GM21529 (cell line): ENCODE measurements around the gene SRD5A1.
A peak's percentile ranks its signal among the peaks of the same experiment; 100 is the strongest.

ENCODE experiments used
- ATAC-seq: cut with Tn5 transposase; IDR thresholded peaks from one replicate; pipeline ENCODE4 v1.9.1; 2021; ENCODE audit not compliant: unreplicated experiment

SRD5A1 gene

DNA sequence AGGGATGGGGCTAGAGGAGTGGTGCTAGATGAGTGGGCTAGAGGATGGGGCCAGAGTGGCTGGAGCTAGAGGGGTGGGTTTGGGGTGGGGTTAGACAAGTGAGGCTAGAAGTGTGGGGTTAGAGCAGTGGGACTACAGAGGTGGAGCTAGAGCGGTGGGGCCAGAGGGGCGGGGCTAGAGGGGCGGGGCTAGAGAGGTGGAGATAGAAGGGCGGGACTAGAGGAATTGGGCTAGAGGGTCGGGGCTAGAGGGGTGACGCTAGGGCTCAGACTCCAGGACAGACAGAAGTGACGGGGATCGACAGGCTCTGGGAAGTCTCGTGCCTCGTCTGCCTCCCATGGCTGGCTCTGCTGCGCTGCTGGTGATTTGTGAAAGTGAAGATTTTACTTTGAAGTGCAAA, 49.0 kb downstream of the SRD5A1 start:
- no peak for ATAC-seq

- no peak for ATAC-seq
These were observed 50.0 kb downstream of the SRD5A1 start for GRCh38 chr5:6683241-6683640.

DNA sequence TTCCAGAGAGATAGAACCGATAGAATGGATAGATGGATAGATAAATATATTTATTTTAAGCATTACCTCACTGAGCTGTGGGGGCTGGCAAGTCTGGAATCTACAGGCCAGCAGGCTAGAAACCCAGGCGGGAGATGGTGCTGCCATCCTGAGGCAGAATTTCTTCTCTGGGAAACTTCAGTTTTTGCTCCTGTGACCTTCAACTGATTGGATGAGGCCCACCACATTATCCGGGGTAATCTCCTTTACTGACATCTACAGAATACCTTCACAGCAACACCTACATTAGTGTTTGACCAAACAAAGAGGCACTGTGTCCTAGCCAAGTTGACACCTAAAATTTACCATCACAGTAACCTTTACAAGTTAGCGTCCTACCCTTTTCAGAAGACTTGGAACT, 50.8 kb downstream of the SRD5A1 start:
- ATAC-seq: no peak

DNA sequence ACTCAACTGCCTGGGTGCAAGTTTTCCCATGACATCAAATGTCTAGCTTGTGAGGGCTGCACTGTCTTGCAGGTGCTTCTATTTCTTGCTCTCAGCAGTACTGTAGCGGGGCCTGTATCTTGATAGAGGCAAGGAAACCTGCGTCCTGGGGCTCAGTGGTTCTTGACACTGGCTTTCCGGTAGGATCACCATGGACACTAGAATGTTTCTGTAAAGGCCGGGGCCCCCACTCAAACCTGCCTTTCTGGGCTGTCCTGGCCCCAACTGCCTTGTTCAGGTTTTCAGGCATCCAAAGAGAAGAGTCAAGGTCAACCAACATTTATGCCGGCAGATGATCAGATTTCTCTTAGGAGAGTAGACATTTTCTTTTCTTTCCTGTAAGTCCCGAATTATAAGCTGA, 53.3 kb downstream of the SRD5A1 start:
- ATAC-seq: no peak

- no peak for ATAC-seq
These were observed 53.7 kb downstream of the SRD5A1 start for GRCh38 chr5:6686915-6687409.

DNA sequence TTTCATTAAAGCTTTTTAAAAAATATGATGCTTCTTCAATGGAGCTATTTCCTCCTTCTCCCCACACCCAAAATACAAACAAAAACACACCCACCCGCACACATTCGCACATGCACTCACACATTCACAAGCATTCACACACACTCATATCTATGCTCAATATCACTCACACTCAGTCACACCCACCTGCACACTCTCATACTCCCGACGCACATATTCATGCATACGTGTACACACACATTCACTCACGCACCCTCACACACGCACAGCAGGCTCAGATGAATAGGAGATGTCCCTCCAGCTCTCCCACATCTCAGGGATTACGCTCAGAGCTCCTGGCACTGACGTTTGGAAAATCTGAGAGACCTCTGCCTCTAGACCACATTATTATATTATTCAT, 54.3 kb downstream of the SRD5A1 start:
- no peak for ATAC-seq

- no peak for ATAC-seq
These were observed 59.7 kb downstream of the SRD5A1 start for GRCh38 chr5:6692906-6693305.

DNA sequence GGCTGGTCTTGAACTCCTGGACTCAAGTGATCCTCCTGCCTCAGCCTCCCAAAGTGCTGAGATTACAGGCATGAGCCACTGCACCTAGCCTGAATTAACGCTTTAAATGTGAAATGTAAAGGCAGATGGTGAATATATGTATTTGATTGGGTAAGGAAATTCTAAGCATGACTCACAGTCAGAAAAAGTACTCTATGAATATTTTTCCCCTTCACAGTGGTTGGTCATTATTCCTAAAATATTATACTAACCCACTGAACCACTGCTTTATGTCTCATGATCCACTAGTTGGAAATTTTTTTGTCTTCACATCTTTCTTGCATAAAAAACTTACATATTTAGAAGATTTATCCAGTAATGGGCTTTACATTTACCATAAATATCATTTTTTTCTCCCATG, 65.5 kb downstream of the SRD5A1 start:
- no peak for ATAC-seq

- no peak for ATAC-seq
These were observed 66.1 kb downstream of the SRD5A1 start for GRCh38 chr5:6699357-6699756.

DNA sequence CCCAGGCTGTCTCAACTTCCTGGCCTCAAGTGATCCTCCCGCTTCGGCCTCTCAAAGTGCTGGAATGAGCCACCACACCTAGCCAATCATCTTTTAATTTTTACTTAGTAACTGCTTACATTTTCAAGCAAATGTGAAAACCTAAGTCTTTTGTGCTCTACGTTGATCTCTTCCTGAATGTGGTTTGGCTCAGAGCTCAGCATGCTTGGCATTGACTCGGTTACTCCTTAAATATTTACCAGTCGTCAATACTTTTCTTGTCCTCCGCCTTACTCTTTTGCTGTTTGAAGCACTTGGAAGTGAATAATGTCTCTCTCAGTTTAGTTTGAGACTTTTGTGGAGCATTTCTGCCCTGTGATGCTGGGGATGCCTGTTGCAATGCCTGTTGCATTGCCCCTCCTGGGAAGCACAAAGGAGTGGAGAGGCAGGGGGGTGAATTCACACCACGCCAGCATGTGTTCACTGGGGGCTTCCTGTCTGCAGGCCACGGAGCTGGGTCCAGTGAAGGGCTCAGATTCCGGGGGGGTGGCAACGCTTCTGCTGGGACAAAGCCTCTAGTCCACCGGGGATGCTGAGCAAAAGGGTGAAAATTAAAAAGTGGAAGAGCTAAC, 66.9 kb downstream of the SRD5A1 start:
- ATAC-seq: no peak

DNA sequence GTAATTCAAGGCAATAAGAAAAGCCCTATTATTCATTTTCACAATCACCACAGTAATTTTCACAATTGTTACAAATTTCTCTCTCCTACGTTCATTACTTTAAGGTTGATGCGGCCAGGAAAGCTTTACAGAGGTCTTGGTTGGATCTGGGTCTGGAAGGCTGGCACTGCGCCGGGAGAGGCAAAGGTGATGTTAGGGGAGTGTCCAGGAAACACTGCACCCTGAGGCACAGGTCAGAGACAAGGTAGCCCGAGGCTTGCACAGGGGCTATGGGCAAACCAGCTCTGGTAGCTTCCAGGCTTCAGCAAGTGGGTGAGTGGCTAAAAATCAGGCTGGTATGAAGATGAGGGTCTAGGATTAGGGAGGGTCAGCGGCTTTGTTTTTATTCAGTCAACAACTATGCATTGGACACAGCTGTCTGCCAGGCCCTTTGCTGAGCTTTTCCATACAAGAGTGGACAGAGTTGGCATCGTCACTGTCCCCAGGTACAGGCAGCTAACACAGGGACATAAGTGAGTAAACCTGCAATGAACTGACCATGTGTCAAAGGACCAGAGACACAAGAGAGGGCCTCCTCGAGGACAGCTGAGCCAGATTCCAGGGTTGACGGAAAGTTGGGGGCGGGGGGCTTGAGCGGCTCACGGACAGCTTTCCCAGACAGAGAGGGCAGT, 67.6 kb downstream of the SRD5A1 start:
- no peak for ATAC-seq

DNA sequence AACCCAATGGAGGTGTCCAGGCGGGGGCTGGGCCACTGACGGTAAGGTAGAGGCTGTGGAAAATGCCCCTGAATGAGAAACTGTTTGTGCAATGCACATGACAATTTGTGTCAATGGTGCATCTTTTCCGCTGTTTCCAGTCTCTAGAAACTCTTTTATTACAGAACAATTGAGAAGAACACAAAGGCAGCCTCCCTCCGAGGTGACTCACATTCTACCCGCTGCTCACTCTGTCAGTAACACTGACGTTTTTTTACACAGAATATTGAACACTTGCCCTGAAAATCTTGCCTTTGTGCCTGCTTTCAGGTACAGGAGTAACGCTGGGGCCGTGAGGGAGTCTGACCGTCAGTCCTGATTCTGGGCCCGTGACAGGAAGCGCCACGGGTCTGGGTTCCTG, 68.3 kb downstream of the SRD5A1 start:
- ATAC-seq: no peak

DNA sequence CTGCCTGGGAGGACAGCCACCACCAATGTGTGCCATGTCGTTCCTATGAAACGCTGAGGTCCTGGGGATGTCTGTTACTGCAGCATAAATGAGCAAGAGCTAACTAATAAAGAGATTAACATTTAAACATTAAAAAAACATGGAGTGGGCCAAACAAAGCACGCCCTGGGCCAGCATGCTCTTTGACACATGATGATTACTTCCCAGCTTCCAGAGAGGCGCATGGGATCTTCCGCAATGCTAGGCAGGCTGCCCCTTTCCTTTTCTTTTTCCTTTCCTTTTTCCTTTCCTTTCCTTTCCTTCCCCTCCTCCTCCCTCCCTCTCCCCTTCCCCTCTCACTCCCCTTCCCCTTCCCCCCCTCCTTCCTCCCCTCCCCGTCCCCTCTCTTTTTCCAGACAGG, 69.4 kb downstream of the SRD5A1 start:
- no peak for ATAC-seq

GRCh38 chr5:6703806-6704205, 70.6 kb downstream of the SRD5A1 start:
- ATAC-seq: no peak

DNA sequence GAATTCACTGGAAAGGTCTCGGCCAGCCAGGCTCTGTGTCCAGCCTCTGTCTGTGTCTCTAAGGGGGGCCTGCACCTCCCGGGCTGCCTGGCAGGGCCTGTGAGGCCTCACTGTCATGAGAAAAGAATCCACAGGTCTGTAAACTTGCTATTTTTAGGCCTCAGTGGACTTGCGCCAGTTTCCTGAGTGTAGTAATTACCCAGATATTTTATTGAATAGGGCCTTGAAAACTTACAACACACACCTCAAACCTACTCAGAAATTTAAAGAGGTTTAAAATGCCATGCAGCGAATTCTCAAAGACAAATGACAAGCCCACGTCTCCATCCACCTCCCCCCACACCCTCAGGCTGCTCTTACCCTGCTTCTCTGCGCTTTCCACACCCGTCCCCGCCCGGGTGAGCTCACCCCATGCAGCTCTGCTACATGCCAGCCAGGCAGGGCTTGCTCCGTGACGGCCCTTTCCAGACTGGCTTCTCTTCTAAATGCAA, 71.2 kb downstream of the SRD5A1 start:
- ATAC-seq: no peak

- peak; percentile 75 for ATAC-seq
These were observed 71.8 kb downstream of the SRD5A1 start for GRCh38 chr5:6705088-6705487.

GRCh38 chr5:6705959-6706358, 72.7 kb downstream of the SRD5A1 start:
- no peak for ATAC-seq

DNA sequence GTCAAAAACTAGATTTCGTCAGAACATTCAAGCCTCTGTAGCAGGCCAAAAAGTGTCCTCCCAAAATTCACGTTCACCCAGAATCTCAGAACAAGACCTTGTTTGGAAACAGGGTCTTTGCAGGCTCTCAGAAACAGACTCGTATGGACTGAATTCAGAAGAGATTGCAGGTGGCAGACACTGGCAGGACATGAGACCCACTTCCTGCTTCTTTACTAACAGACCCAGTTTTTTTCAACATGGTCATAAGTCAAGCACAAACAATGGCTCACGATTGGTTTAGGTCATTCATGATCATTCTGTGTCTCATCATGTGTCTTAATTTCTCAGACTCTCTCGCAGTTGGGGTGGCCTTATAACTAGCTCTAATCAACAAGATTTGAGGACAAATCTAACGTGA, 74.6 kb downstream of the SRD5A1 start:
- no peak for ATAC-seq

- ATAC-seq: no peak
These were observed 75.6 kb downstream of the SRD5A1 start for GRCh38 chr5:6708814-6709213.

- no peak for ATAC-seq
These were observed 76.8 kb downstream of the SRD5A1 start for GRCh38 chr5:6710070-6710469.

DNA sequence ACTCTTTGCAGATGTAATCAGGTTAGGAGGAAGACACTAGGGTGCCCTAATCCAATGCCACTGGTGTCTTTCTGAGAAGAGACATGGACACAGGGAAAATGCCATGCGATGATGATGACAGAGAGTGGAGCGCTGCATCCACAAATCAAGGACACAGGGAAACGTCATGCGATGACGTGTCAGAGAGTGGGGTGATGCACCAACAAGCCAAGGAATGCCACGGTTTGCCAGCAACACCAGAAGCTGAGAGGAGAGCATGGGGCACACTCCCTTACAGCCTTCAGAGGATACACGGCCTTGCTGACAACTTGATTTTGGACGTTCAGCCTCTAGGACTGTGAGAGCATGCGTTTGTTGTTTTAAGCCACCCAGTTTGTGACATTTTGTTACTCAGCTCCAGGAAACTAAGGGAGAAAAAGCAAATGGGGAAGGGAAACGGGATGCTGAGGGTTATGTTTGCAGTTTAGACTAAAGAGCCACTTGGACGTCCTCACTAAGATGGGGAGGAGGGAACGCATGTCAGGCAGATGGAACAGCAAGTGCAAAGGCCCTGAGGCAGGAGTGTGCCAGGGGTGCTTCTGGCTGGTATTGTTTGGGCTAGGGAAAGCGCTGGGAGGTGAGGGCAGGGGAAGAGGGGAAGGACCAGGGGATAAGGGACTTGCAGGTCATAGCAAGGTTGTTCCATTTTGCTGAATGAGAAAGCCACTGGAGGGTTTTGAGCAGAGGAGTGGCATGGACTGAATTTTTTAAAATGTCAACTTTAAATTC, 77.5 kb downstream of the SRD5A1 start:
- no peak for ATAC-seq
